ENCODE results near the gene NYAP1. TPM values are rescaled to one million over a fixed set of nuclear protein-coding genes. Genes with fewer than 3 reads are reported as not detected.
A peak's percentile ranks its signal among the peaks of the same experiment; 100 is the strongest.

Gene NYAP1
- total RNA-seq, 6 donors from 2014 or later: 0.15 to 1.4 (median 0.89) TPM; not detected in 1

- Histone ChIP-seq H3K9me3 (no peaks in the 10 kb centered on the region), H3K27ac (peak overlapping the region; percentile 0 to 79 (median 49)), H3K4me3 (no peak overlapping the region), H3K36me3 (peaks cover 3 to 45% (median 18%) of the 10 kb centered on the region in 4 donors), H3K4me1 (peaks cover 15 to 29% (median 19%) of the 10 kb centered on the region in 4 donors), H3K27me3 (no peaks in the 10 kb centered on the region)
- ATAC-seq (ENCODE audit: low FRiP score in 2 of 2): no peak
- WGBS, 2 donors: 79 to 80% methylated on average over 23 to 29 of the region's 32 CpGs
- DNase-seq: peak in 1 of 2 donors; percentile 71
- no peak for TF ChIP-seq CTCF (IDR thresholded peaks at IDR 0.05)
- no peak for TF ChIP-seq EP300 (IDR thresholded peaks at IDR 0.05)
- no peak for TF ChIP-seq POLR2A (IDR thresholded peaks at IDR 0.05)
- no peak for TF ChIP-seq POLR2AphosphoS5 (IDR thresholded peaks at IDR 0.05)
These were observed 16.8 kb upstream of the NYAP1 start for GRCh38 chr7:100466653-100467605.

- ATAC-seq (ENCODE audit: low FRiP score in 2 of 2) (no peak), DNase-seq (no peak)
- Histone ChIP-seq H3K27me3 (no peaks in the 10 kb centered on the region), H3K36me3 (peaks cover 3 to 45% (median 18%) of the 10 kb centered on the region in 4 donors), H3K4me3 (no peak overlapping the region), H3K9me3 (no peaks in the 10 kb centered on the region), H3K27ac (peak overlapping the region in 2 of 4 donors; percentile 27 to 79), H3K4me1 (peaks cover 23 to 38% (median 27%) of the 10 kb centered on the region in 4 donors)
- TF ChIP-seq EP300 (IDR thresholded peaks at IDR 0.05) (no peak), POLR2A (IDR thresholded peaks at IDR 0.05) (no peak), CTCF (IDR thresholded peaks at IDR 0.05) (no peak), POLR2AphosphoS5 (IDR thresholded peaks at IDR 0.05) (no peak)
- 61 to 77% methylated on average over 21 of the region's 22 CpGs for WGBS, 2 donors
These were observed 15.9 kb upstream of the NYAP1 start for GRCh38 chr7:100467638-100468373.

- Histone ChIP-seq H3K36me3 (peaks cover 7 to 55% (median 29%) of the 10 kb centered on the region in 4 donors), H3K4me1 (peaks cover 29 to 54% (median 38%) of the 10 kb centered on the region in 4 donors), H3K27me3 (no peaks in the 10 kb centered on the region), H3K27ac (peak overlapping the region in 2 of 4 donors; percentile 42 to 61), H3K9me3 (no peaks in the 10 kb centered on the region), H3K4me3 (no peak overlapping the region)
- TF ChIP-seq CTCF (IDR thresholded peaks at IDR 0.05) (peak; percentile 94 to 98 (median 96)), POLR2AphosphoS5 (IDR thresholded peaks at IDR 0.05) (no peak)
- peak; percentile 90 to 91 for DNase-seq
- 18 to 49% methylated on average over 9 to 10 of the region's 13 CpGs for WGBS, 2 donors
- ATAC-seq (ENCODE audit: low FRiP score in 2 of 2): peak; percentile 87 to 91
These were observed 14.3 kb upstream of the NYAP1 start for GRCh38 chr7:100469227-100470044.

- H3K27me3 ChIP-seq: no peaks in the 10 kb centered on the region
- ATAC-seq (ENCODE audit: low FRiP score in 2 of 2) (no peak), DNase-seq (no peak)
- H3K27ac ChIP-seq: peak overlapping the region in 1 of 4 donors; percentile 29
- no peak overlapping the region for H3K4me3 ChIP-seq
- no peak for TF ChIP-seq POLR2A (IDR thresholded peaks at IDR 0.05)
- WGBS, 2 donors: 61% methylated on average over 4 of the region's 4 CpGs; no CpG with 5 or more reads in 1 of the 2 donors
- peaks cover 7 to 65% (median 34%) of the 10 kb centered on the region in 4 donors for H3K36me3 ChIP-seq
- peaks cover 33 to 60% (median 43%) of the 10 kb centered on the region in 4 donors for H3K4me1 ChIP-seq
- H3K9me3 ChIP-seq: no peaks in the 10 kb centered on the region
These were observed 12.7 kb upstream of the NYAP1 start for GRCh38 chr7:100471021-100471420.

All from upper lobe of left lung (tissue), 6 donors.